OCI-LY7 (cell line): ENCODE results near the gene S100A4. TPM values are rescaled to one million over a fixed set of nuclear protein-coding genes. Genes with fewer than 3 reads are reported as not detected.

Experiments used
- BruUV-seq: library from RNA; stranded (reverse); fragments of 400-500 nt; replicated peaks from 2 replicates; lab custom pipeline; 2021; lab: Mats Ljungman, UMichigan
- CTCF ChIA-PET: fragments of 300-600 bp; sonication (Branson Sonifier 250); formaldehyde crosslinking; loops from one replicate; lab custom pipeline; 2022; ENCODE audit warnings: antibody characterized with exemption; ENCODE audit not compliant: unreplicated experiment; lab: Charles Lee
- POLR2A ChIA-PET: fragments of 300-600 bp; sonication (Branson Sonifier 250); formaldehyde crosslinking; loops from one replicate; lab custom pipeline; 2022; ENCODE audit warnings: antibody characterized with exemption; lab: Charles Lee
- DNase-seq: peaks from one replicate; pipeline ENCODE4 v3.0.0-alpha.2; 2015; ENCODE audit warnings: low spot score
- H2AFZ ChIP-seq: fragments of 200-600 bp; sonication (generic), shearing (Covaris generic); 2 replicates; pipeline ENCODE4 v1.6.1; 2014; ENCODE audit warnings: mild to moderate bottlenecking, antibody characterized with exemption, low read length, moderate library complexity
- H3K27ac ChIP-seq: fragments of 200-600 bp; sonication (generic); 2 replicates; pipeline ENCODE4 v1.5.1; 2014; ENCODE audit warnings: mixed run types, low read depth, mild to moderate bottlenecking, moderate library complexity, low read length, inconsistent platforms; ENCODE audit not compliant: poor library complexity, severe bottlenecking
- H3K36me3 ChIP-seq: fragments of 200-600 bp; sonication (generic); 2 replicates; pipeline ENCODE4 v1.6.1; 2014; ENCODE audit warnings: mild to moderate bottlenecking, antibody characterized with exemption, low read length, moderate library complexity, mixed read lengths; ENCODE audit not compliant: insufficient read depth
- H3K4me1 ChIP-seq: fragments of 200-600 bp; sonication (generic); 2 replicates; pipeline ENCODE4 v1.5.1; 2014; ENCODE audit warnings: mild to moderate bottlenecking, low read length; ENCODE audit not compliant: insufficient read depth, poor library complexity, severe bottlenecking
- H3K4me2 ChIP-seq: fragments of 200-600 bp; sonication (generic); 2 replicates; pipeline ENCODE4 v1.6.1; 2014; ENCODE audit warnings: mild to moderate bottlenecking, low read length
- H3K4me3 ChIP-seq: fragments of 200-600 bp; sonication (generic); 2 replicates; pipeline ENCODE4 v1.5.1; 2014; ENCODE audit warnings: mild to moderate bottlenecking, low read depth, low read length; ENCODE audit not compliant: poor library complexity, severe bottlenecking
- H3K79me2 ChIP-seq: fragments of 200-600 bp; sonication (generic); 2 replicates; pipeline ENCODE4 v1.6.1; 2016; ENCODE audit warnings: low read depth, mild to moderate bottlenecking, low read length, moderate library complexity, mixed read lengths; ENCODE audit not compliant: insufficient read depth
- H3K9me2 ChIP-seq: fragments of 200-600 bp; sonication (generic); 2 replicates; pipeline ENCODE4 v1.6.1; 2016; ENCODE audit warnings: mild to moderate bottlenecking, low read length, mixed read lengths; ENCODE audit not compliant: insufficient read depth
- H3K9me3 ChIP-seq: fragments of 200-600 bp; sonication (generic); 2 replicates; pipeline ENCODE4 v1.6.1; 2014; ENCODE audit warnings: mild to moderate bottlenecking, mixed run types, low read length, mixed read lengths
- H4K20me1 ChIP-seq: fragments of 200-600 bp; sonication (generic); 2 replicates; pipeline ENCODE4 v1.6.1; 2014; ENCODE audit warnings: mild to moderate bottlenecking, antibody characterized with exemption, low read length, moderate library complexity, mixed read lengths; ENCODE audit not compliant: insufficient read depth
- EZH2phosphoT487 ChIP-seq: fragments of 200-600 bp; sonication (generic); IDR thresholded peaks from 2 replicates; pipeline ENCODE4 v1.6.1; 2018; ENCODE audit warnings: low read depth, borderline replicate concordance, mild to moderate bottlenecking, mixed run types, antibody characterized with exemption, low read length, moderate library complexity, mixed read lengths
- intact Hi-C: fragments of 100-400 bp; cut with micrococcal nuclease; formaldehyde crosslinking; loops from one replicate; pipeline ENCODE4 v1.10.0; 2022; ENCODE audit not compliant: unreplicated experiment
- total RNA-seq, 2 experiments: library from RNA; depleted of rRNA in 1 of 2; stranded (reverse); fragments of >200 nt in 1 of 2; shearing (Covaris generic) in 1 of 2; gene quantifications; 2 replicates each; pipeline ENCODE4 v1.2.3, GENCODE V29; 2014 to 2022
- TF ChIP-seq, protein P1 (sequence below): fragments of 200-600 bp; sonication (generic); conservative IDR thresholded peaks from 2 replicates; pipeline ENCODE4 v1.5.1; 2014; ENCODE audit warnings: mild to moderate bottlenecking, antibody characterized with exemption, low read length, moderate library complexity, mixed read lengths

S100A4 gene
- total RNA-seq, 2 experiments from 2014 or later, result 1.6 to 1.9 TPM

DNA sequence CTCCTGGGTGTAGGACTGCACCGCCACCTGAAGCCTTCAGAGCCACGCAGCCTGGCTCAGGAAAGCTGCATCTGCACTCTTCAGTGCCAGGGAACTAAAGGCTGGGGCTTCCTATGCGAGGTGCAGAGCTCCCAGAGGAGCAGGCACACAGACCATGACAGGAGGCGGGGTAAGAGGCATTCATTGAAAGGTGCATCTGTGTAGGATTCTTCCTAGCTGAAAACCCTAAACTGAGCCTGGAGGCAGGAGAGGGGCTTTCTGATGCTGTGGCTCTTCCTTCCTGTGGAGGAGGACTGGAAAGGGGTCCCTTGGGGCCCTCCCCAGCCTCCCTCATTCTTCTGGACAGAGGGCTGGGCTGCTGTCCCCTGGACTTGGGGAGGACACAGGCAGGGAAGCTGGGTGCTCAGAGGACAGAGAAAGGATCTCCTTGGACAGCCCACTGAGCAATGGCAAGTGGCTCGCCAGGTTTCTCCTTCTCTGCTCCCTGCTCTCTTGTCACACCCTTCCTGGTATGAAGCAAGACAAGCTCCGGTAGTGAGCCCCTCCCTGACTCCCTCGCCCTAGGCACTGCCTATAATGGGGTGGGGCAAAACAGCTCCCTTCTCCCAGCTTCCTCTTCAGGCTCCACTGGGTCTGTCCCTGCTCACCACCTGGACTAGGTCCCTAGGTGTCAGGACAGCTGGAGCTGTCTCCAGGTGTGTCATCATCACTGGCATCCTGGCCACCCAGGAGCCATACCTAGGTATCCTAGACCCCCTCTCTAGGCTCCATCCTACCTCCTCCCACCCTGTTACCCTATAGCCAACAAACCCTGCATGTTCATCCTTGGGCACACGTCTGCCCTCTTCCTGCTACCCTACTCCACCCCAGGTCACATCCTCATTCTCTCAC is 29.9 kb downstream of the S100A4 start:
- DNase-seq, result no peak
- peaks cover 7% of the 10 kb centered on the region for H3K4me1 ChIP-seq
- H3K79me2 ChIP-seq, result no peaks in the 10 kb centered on the region
- BruUV-seq, result no TSS peak
- H3K9me2 ChIP-seq, result no peaks in the 10 kb centered on the region
- CTCF ChIA-PET, result no interaction called here
- POLR2A ChIA-PET, result interaction anchor here (0.6 kb wide), 1 partner anchor 174 kb away, joined by 3 read pairs; no protein-coding TSS in a partner anchor
- H4K20me1 ChIP-seq, result no peaks in the 10 kb centered on the region
- H3K4me3 ChIP-seq, result no peak overlapping the region
- H3K9me3 ChIP-seq, result no peaks in the 10 kb centered on the region
- no peak overlapping the region for H3K27ac ChIP-seq
- H3K36me3 ChIP-seq, result no peaks in the 10 kb centered on the region
- TF ChIP-seq EZH2phosphoT487, result no peak
- TF ChIP-seq, protein P1, sequence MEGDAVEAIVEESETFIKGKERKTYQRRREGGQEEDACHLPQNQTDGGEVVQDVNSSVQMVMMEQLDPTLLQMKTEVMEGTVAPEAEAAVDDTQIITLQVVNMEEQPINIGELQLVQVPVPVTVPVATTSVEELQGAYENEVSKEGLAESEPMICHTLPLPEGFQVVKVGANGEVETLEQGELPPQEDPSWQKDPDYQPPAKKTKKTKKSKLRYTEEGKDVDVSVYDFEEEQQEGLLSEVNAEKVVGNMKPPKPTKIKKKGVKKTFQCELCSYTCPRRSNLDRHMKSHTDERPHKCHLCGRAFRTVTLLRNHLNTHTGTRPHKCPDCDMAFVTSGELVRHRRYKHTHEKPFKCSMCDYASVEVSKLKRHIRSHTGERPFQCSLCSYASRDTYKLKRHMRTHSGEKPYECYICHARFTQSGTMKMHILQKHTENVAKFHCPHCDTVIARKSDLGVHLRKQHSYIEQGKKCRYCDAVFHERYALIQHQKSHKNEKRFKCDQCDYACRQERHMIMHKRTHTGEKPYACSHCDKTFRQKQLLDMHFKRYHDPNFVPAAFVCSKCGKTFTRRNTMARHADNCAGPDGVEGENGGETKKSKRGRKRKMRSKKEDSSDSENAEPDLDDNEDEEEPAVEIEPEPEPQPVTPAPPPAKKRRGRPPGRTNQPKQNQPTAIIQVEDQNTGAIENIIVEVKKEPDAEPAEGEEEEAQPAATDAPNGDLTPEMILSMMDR, result no peak
- H2AFZ ChIP-seq, result no peak overlapping the region
- H3K4me2 ChIP-seq, result no peak overlapping the region
- intact Hi-C loops, result loop anchor here (10.0 kb wide), 2 partner anchors 159 to 469 kb away; partner anchors contain the start of genes ILF2, NPR1 and RAB13

DNA sequence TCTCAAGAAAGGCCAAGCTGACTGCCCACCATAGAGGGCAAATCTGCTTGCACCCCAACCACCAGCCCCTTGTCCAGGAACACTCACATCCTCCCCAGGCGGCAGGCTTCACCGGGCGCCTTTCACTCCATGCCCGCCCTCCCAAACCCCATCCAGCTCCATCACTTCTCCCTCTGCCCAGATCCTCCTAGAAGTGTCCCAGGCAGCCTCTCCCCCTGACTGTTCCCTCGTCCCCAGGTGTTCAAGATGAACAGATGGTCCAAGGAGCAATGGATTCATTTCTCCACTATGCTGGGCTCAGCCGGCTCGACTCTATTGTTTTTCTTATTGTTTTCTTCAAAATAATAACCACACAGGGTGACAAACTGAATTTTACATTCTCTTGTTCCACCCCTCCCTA is 31.9 kb downstream of the S100A4 start:
- H3K27ac ChIP-seq, result no peak overlapping the region
- intact Hi-C loops, result loop anchor here (10.0 kb wide), 2 partner anchors 161 to 471 kb away; partner anchors contain the start of genes ILF2, NPR1 and RAB13
- H3K9me3 ChIP-seq, result no peaks in the 10 kb centered on the region
- no peak for TF ChIP-seq EZH2phosphoT487
- TF ChIP-seq, protein P1, result no peak
- ChIA-PET POLR2A (no interaction called here), CTCF (no interaction called here)
- peaks cover 6% of the 10 kb centered on the region for H3K4me1 ChIP-seq
- BruUV-seq, result no TSS peak
- no peak overlapping the region for H2AFZ ChIP-seq
- no peak for DNase-seq
- no peaks in the 10 kb centered on the region for H3K79me2 ChIP-seq
- H3K36me3 ChIP-seq, result no peaks in the 10 kb centered on the region
- H3K9me2 ChIP-seq, result no peaks in the 10 kb centered on the region
- no peaks in the 10 kb centered on the region for H4K20me1 ChIP-seq
- H3K4me3 ChIP-seq, result no peak overlapping the region
- no peak overlapping the region for H3K4me2 ChIP-seq

DNA sequence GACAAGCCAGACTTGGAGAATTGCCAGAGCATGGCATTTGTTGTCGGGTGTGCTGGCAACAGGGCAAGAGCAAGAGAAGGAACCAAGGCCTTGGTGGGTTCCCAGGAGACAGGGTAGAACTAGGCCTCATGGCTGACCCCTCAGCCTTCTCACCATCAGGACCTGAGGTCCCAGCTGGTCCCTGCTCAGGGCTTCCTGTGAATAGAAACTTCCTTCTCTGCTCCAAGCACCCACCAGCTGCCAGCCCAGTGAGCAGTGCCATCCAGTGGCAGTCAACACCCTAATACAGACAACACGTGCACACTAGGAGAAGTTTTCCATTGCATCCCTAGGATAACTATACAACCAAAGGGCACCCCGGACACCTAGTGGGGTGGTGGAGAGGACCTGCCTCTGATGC is 32.6 kb downstream of the S100A4 start:
- intact Hi-C loops, result loop anchor here (10.0 kb wide), 2 partner anchors 162 to 472 kb away; partner anchors contain the start of genes ILF2, NPR1 and RAB13
- ChIA-PET CTCF (no interaction called here), POLR2A (no interaction called here)
- no peak overlapping the region for H3K4me3 ChIP-seq
- DNase-seq, result no peak
- H3K79me2 ChIP-seq, result no peaks in the 10 kb centered on the region
- H3K36me3 ChIP-seq, result no peaks in the 10 kb centered on the region
- no peaks in the 10 kb centered on the region for H4K20me1 ChIP-seq
- H3K4me2 ChIP-seq, result no peak overlapping the region
- H3K27ac ChIP-seq, result no peak overlapping the region
- H3K9me3 ChIP-seq, result no peaks in the 10 kb centered on the region
- no peak overlapping the region for H2AFZ ChIP-seq
- TF ChIP-seq, protein P1, result 0 out of 2 replicates have a peak, but pooled peaks have one; percentile 16
- TF ChIP-seq EZH2phosphoT487, result no peak
- no TSS peak for BruUV-seq
- H3K4me1 ChIP-seq, result no peaks in the 10 kb centered on the region
- H3K9me2 ChIP-seq, result no peaks in the 10 kb centered on the region
